ENCODE results near the gene NSUN6. TPM values are rescaled to one million over a fixed set of nuclear protein-coding genes. Genes with fewer than 3 reads are reported as not detected.

NSUN6 gene
- total RNA-seq, 2 donors from 2014 or later = 8.3 to 13.1 TPM

GRCh38 chr10:18658271-18659124, 7.1 kb upstream of the NSUN6 start:
- peak overlapping the region; percentile 97 for H3K27ac ChIP-seq
- peak; percentile 34 for DNase-seq
- peak overlapping the region; percentile 83 to 87 for H3K9ac ChIP-seq (ENCODE audit: low read depth in 2 of 2, low read length in 2 of 2)
- H3K27me3 ChIP-seq = no peaks in the 10 kb centered on the region
- no peaks in the 10 kb centered on the region for H3K9me3 ChIP-seq
- no peak for TF ChIP-seq CTCF (IDR thresholded peaks at IDR 0.05)
- H3K4me3 ChIP-seq = peak overlapping the region; percentile 87
- intact Hi-C loops (cut with DNase I) = no loop called here
- H3K36me3 ChIP-seq = no peaks in the 10 kb centered on the region
- H3K4me1 ChIP-seq = peaks cover 12% of the 10 kb centered on the region

- no peaks in the 10 kb centered on the region for H3K9me3 ChIP-seq
- intact Hi-C loops (cut with DNase I) = no loop called here
- H3K36me3 ChIP-seq = no peaks in the 10 kb centered on the region
- H3K27ac ChIP-seq = no peak overlapping the region
- H3K4me3 ChIP-seq = no peak overlapping the region
- H3K4me1 ChIP-seq = peaks cover 12% of the 10 kb centered on the region
- TF ChIP-seq CTCF (IDR thresholded peaks at IDR 0.05) = no peak
- DNase-seq = no peak
- H3K9ac ChIP-seq (ENCODE audit: low read depth in 2 of 2, low read length in 2 of 2) = no peak overlapping the region
- H3K27me3 ChIP-seq = no peaks in the 10 kb centered on the region
Measured at GRCh38 chr10:18656724-18657123, 5.3 kb upstream of the NSUN6 start.

- H3K4me3 ChIP-seq = no peak overlapping the region
- H3K36me3 ChIP-seq = no peaks in the 10 kb centered on the region
- H3K27me3 ChIP-seq = no peaks in the 10 kb centered on the region
- no peak overlapping the region for H3K9ac ChIP-seq (ENCODE audit: low read depth in 2 of 2, low read length in 2 of 2)
- no peak for DNase-seq
- H3K9me3 ChIP-seq = no peaks in the 10 kb centered on the region
- no peak overlapping the region for H3K27ac ChIP-seq
- TF ChIP-seq CTCF (IDR thresholded peaks at IDR 0.05) = no peak
- intact Hi-C loops (cut with DNase I) = no loop called here
- peaks cover 10% of the 10 kb centered on the region for H3K4me1 ChIP-seq
Measured at GRCh38 chr10:18653112-18653511, 1.7 kb upstream of the NSUN6 start.

- intact Hi-C loops (cut with DNase I) = no loop called here
- peak overlapping the region; percentile 27 to 84 for H3K9ac ChIP-seq (ENCODE audit: low read depth in 2 of 2, low read length in 2 of 2)
- no peak overlapping the region for H3K27ac ChIP-seq
- no peak for DNase-seq
- H3K36me3 ChIP-seq = no peaks in the 10 kb centered on the region
- no peaks in the 10 kb centered on the region for H3K27me3 ChIP-seq
- TF ChIP-seq CTCF (IDR thresholded peaks at IDR 0.05) = no peak
- no peaks in the 10 kb centered on the region for H3K9me3 ChIP-seq
- peaks cover 10% of the 10 kb centered on the region for H3K4me1 ChIP-seq
- H3K4me3 ChIP-seq = peak overlapping the region; percentile 69
Measured at GRCh38 chr10:18650404-18650997, 886 bp downstream of the NSUN6 start.

- H3K27ac ChIP-seq = no peak overlapping the region
- H3K9me3 ChIP-seq = no peaks in the 10 kb centered on the region
- intact Hi-C loops (cut with DNase I) = no loop called here
- H3K4me1 ChIP-seq = peaks cover 10% of the 10 kb centered on the region
- DNase-seq = no peak
- H3K9ac ChIP-seq (ENCODE audit: low read depth in 2 of 2, low read length in 2 of 2) = no peak overlapping the region
- no peak for TF ChIP-seq CTCF (IDR thresholded peaks at IDR 0.05)
- no peak overlapping the region for H3K4me3 ChIP-seq
- no peaks in the 10 kb centered on the region for H3K36me3 ChIP-seq
- no peaks in the 10 kb centered on the region for H3K27me3 ChIP-seq
Measured at GRCh38 chr10:18649364-18649959, 1.9 kb downstream of the NSUN6 start.
